Liver (tissue), 3 donors: ENCODE results near the gene GLIS1.

Source experiments
- JUND ChIP-seq, 2 donors: IDR thresholded peaks; 2 replicates each; pipeline ENCODE4 v1.6.1; 2016; ENCODE audit warnings: antibody characterized with exemption in 2 of 2
- RAD21 ChIP-seq, 2 donors: IDR thresholded peaks; 2 replicates each; pipeline ENCODE4 v1.6.1; 2016; ENCODE audit warnings: antibody characterized with exemption in 2 of 2, mild to moderate bottlenecking in 2 of 2
- TF ChIP-seq, protein P1 (sequence below): fragments of 150-350 bp; IDR thresholded peaks from 2 replicates; pipeline ENCODE4 v1.5.1; 2017; ENCODE audit warnings: improper control_type of control experiment, low read depth, low read length; ENCODE audit not compliant: missing input control
- TF ChIP-seq, protein P2 (sequence below): IDR thresholded peaks from 2 replicates; pipeline ENCODE4 v1.6.1; 2016; ENCODE audit warnings: antibody characterized with exemption
- TF ChIP-seq, protein P3 (sequence below): IDR thresholded peaks from 2 replicates; pipeline ENCODE4 v1.6.1; 2016; ENCODE audit warnings: antibody characterized with exemption, mild to moderate bottlenecking
- TF ChIP-seq, protein P4 (sequence below): IDR thresholded peaks from 2 replicates; pipeline ENCODE4 v1.6.1; 2016; ENCODE audit warnings: antibody characterized with exemption
- donor health status: healthy.
- donor health status: healthy.

DNA sequence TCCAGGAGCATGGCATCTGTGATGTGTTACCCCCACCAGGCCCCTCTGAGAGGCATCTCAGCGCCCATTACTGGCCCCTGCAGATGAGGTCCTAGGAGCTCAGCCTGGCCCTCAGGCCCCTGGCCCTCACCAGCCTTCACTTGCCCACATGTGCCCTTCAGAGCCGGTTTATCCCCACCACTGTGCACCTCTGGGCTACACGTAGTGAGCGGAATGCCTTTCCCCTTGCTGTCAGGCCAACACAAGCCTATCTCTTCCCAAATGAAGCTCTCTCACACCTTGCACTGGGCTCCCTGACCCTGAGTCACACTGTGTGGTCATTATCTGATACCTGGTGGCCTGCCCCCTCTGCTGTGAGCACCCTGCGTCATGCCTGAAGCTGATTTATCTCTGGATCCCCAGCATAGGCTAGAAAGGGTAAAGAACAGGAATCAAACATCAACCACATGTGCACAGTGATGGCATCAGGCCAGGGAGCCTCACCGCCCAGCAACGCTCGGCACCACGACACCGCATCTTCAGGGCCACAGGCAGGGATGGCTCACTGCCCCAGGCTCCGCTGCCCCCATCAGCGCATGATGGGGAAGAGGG lies 49.1 kb downstream of the GLIS1 start:
- TF ChIP-seq, protein P1, sequence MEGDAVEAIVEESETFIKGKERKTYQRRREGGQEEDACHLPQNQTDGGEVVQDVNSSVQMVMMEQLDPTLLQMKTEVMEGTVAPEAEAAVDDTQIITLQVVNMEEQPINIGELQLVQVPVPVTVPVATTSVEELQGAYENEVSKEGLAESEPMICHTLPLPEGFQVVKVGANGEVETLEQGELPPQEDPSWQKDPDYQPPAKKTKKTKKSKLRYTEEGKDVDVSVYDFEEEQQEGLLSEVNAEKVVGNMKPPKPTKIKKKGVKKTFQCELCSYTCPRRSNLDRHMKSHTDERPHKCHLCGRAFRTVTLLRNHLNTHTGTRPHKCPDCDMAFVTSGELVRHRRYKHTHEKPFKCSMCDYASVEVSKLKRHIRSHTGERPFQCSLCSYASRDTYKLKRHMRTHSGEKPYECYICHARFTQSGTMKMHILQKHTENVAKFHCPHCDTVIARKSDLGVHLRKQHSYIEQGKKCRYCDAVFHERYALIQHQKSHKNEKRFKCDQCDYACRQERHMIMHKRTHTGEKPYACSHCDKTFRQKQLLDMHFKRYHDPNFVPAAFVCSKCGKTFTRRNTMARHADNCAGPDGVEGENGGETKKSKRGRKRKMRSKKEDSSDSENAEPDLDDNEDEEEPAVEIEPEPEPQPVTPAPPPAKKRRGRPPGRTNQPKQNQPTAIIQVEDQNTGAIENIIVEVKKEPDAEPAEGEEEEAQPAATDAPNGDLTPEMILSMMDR, result no peak
- TF ChIP-seq, protein P2, sequence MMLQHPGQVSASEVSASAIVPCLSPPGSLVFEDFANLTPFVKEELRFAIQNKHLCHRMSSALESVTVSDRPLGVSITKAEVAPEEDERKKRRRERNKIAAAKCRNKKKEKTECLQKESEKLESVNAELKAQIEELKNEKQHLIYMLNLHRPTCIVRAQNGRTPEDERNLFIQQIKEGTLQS, result no peak
- no peak for TF ChIP-seq RAD21 (IDR thresholded peaks at IDR 0.05)
- TF ChIP-seq, protein P3, sequence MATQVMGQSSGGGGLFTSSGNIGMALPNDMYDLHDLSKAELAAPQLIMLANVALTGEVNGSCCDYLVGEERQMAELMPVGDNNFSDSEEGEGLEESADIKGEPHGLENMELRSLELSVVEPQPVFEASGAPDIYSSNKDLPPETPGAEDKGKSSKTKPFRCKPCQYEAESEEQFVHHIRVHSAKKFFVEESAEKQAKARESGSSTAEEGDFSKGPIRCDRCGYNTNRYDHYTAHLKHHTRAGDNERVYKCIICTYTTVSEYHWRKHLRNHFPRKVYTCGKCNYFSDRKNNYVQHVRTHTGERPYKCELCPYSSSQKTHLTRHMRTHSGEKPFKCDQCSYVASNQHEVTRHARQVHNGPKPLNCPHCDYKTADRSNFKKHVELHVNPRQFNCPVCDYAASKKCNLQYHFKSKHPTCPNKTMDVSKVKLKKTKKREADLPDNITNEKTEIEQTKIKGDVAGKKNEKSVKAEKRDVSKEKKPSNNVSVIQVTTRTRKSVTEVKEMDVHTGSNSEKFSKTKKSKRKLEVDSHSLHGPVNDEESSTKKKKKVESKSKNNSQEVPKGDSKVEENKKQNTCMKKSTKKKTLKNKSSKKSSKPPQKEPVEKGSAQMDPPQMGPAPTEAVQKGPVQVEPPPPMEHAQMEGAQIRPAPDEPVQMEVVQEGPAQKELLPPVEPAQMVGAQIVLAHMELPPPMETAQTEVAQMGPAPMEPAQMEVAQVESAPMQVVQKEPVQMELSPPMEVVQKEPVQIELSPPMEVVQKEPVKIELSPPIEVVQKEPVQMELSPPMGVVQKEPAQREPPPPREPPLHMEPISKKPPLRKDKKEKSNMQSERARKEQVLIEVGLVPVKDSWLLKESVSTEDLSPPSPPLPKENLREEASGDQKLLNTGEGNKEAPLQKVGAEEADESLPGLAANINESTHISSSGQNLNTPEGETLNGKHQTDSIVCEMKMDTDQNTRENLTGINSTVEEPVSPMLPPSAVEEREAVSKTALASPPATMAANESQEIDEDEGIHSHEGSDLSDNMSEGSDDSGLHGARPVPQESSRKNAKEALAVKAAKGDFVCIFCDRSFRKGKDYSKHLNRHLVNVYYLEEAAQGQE, result no peak
- TF ChIP-seq JUND (IDR thresholded peaks at IDR 0.05), result no peak
- TF ChIP-seq, protein P4, sequence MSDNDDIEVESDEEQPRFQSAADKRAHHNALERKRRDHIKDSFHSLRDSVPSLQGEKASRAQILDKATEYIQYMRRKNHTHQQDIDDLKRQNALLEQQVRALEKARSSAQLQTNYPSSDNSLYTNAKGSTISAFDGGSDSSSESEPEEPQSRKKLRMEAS, result no peak
